ENCODE measurements around the gene SPEG.
A peak's percentile ranks its signal among the peaks of the same experiment; 100 is the strongest.

GRCh38 chr2:219459460-219460311 lies 25.0 kb downstream of the SPEG start:
- TF ChIP-seq CTCF (conservative IDR thresholded peaks at IDR 0.05), result peak; percentile 86
- no peak for TF ChIP-seq ZFX (IDR thresholded peaks at IDR 0.05)

All from C4-2B (cell line).